HG02884 (cell line): Measurements from ENCODE around the gene TFRC.
"Not testable (repeated sequence)": the region's sequence is repeated elsewhere in the genome, so short reads cannot be mapped to it uniquely, and the experiment has no call there.

Source experiments
- ATAC-seq: cut with Tn5 transposase; IDR thresholded peaks from one replicate; pipeline ENCODE4 v1.9.1; 2021; ENCODE audit warnings: mild to moderate bottlenecking, moderate library complexity; ENCODE audit not compliant: unreplicated experiment

The TFRC gene

DNA sequence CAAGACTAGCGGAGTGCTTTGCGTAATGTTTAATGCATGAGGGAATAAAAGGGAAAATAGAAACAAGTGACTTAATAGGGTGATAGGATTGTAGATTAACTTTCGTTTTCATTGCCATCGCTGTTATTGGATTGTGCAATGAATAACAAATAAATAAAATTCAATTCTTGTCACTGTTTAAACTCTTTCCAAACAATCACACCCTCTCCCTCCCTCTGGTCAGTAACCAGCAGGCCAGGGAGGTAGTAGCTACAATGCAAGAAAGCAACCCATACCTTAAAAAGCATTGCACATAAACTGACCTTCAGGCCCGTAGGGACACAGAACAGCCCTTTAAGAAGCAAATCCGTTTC lies 705 bp upstream of the TFRC start:
- ATAC-seq, result no peak

DNA sequence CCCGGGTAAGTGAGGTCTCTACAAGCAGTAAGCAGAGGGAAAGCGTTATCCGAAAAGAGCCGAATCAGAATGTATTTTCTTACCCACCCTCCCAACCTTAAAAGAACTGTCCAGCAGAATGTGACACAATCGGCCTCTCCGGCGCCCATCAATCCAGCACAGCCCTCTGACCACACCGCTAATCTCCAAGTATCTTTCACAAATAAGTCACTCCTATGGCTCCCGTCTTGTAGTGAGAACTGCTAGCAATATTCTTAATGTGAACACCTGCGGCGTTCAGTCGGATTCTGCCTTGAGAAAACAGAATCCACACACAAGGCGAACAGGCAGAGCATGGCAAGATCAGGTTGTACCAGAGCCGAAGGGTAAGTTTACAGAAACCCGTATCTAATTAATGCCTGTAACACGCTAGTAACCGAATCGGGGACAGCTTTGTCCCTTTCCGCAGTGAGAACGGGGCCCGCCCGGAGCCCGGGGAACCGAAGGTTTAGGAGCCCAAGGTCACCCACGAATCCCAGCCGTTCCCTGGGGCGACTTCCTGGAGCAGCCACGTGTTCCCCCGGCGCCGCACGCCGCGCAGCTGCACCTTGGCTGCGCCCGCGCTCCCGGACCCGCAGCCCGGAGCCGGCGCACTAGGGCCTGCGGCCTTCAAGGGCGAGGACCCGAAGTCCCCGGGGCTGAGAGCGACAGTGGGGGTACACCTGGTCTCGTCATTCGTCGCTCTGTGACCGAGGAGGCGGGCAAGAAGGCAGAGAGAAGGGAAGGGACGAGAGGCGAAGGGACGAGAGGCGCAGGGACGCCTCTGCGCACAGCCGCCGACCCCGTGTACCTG lies 672 bp downstream of the TFRC start:
- ATAC-seq, result peak; percentile 24

DNA sequence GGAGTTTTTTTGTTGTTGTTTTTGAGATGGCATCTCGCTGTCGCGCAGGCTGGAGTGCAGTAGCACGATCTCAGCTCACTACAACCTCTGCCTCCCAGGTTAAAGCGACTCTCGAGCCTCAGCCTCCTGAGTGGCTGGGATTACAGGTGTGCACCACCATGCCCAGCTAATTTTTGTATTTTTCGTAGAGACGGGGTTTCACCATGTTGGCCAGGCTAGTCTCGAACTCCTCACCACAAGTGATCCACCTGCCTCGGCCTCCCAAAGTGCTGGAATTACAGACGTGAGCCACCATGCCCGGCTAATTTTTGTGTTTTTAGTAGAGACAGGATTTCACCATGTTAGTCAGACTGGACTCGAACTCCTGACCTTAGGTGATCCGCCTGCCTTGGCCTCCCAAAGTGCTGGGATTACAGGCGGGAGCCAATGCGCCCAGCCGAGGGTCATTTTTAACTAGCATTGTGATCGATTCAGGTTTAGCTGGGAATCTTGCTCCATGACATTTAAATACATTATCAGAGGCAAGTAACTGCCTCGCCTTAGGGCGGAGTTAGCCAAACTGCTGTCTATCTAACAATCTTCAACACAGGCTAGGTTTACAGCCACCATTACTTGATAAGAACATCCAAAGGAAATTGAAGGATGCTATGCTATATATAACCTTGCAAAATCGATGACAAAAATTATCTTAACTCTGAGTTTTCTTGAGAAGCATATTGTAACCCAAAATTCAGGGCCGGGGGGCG lies 1.6 kb downstream of the TFRC start:
- ATAC-seq, result not testable (repeated sequence)

DNA sequence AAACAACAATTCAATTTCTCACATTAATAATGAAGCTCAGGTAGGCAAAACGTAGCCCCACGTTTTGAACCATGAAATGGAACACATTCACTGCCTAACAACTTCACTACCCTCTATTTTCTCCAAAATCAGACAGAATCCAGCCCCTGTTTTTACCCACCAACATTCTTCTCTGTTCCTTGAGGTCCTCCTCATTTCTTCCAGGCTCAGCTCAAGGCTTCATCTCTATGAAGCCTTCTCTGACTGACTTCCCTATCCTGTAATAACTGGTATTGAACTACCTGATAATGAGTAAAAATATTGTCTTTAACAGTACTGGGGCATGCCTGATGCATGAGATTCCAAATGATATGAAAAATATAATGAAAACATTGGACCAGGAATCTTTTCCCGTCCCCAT lies 2.2 kb downstream of the TFRC start:
- no peak for ATAC-seq

DNA sequence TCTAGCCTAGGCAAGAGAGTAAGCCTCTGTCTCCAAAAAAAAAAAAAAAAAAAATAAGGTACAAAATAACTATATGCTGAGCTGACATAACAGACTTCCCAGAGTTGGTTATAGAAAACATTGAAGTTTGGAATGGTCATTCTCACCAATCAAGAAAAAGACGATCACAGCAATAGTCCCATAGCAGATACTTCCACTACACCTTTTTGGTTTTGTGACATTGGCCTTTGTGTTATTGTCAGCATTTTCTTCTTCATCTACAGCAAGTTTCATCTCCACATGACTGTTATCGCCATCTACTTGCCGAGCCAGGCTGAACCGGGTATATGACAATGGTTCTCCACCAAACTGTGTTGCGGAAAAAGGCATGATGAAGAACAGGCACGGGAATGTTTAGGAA lies 6.9 kb downstream of the TFRC start:
- ATAC-seq, result no peak

DNA sequence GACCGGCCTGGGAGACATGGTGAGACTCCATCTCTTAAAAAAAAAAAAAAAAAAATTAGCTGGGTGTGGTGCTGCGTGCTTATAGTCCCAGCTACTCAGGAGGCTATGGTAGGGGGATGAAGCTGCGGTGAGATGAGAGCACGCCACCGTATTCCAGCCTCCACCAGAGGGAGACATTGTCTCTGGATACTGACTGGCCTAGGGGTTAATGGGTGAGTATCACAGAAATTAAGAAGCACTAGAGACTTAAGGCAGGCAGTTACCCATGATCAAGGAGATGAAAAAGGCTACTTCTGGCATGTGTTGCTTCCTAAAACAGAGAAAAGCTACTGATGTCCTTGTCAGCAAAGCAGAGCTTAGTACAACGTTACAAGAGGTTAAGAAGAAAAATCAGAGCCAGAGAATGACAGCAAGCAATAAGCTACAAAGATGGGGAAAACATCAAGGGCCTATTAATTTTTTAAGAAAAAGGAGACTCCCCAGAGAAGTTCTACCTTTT lies 8.6 kb downstream of the TFRC start:
- ATAC-seq, result no peak

DNA sequence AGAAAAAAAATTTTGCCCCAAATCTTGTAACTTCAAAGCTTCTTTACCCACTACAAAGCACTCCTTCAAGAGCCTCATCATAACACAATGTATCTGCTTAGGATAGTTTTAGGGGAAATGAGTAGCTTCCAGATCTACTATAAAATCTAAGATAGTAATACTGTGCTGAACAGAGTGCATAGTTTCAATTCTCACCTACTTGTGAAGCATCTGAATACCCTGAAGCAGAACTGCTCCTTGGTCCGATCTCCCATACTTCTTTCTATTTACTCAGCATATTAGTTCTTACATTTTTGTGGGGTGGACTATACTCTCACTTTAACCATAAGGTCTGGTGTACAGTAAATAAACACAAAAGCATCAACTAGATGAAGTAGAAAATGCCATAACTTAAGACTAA lies 9.6 kb downstream of the TFRC start:
- ATAC-seq, result no peak

DNA sequence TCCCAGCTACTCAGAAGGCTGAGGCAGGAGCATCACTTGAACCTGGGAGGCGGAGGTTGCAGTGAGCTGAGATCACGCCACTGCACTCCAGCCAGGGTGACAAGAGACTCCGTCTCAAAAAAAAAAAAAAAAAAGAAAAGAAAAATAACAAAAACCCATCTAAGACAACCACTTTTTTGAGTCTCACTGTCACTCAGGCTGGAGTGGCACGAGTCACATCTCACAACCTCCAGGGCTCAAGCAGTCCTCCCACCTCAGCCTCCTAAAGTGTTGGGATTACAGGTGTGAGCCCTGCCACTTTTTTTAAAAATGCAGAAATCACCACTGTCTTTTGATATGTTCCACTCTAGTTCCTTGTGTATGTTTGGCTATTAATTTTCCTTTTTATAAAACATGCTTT lies 13.1 kb downstream of the TFRC start:
- not testable (repeated sequence) for ATAC-seq

DNA sequence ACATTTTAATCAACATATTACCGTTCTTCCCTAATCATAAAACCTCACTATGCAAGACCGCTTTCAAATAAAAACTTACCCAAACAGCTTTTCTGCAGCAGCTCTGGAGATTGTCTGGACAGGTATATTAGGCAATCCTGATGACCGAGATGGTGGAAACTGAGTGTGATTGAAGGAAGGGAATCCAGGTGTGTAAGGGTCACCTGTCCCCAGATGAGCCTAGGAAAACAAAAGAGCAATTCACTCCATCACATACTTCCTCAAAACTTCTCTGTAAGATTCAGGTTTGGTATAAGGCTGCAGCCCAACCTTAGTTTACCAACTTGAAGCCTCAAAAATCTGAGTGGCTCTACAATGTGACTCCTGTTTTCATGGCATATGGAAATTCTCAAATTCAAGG lies 14.5 kb downstream of the TFRC start:
- no peak for ATAC-seq

DNA sequence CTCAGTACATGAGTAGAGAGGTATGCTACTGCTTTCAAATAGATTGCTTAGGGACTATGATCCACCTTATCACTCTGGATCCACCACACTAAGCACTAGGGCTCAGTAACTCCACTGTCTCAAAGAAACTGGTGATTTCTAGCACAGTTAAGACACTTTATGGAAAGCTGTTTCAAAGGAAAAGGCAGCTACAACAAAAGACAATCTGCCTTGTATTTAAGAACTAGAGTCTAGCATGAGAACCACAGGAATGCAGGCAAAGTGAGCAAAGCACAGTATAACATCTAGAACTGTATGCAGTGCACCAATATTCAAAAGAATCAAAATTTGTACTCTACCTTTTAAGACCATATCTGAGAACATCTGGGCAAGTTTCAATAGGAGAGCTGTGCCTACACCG lies 17.9 kb downstream of the TFRC start:
- ATAC-seq, result no peak

DNA sequence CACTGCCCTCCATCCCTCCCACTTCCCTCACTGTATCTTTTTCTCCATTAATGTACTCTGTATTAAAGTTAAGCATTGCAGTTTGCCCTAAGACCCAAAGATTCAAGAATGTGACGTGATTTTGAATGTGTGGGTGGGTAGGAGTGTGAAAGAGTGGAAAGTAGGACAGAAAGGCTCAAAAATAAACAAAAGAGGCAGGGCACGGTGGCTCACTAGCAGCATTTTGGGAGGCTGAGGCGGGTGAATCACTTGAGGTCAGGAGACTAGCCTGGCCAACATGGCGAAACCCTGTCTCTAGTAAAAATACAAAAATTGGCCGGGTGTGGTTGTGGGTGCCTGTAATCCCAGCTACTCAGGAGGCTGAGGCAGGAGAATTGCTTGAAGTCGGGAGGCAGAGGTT lies 18.4 kb downstream of the TFRC start:
- no peak for ATAC-seq

DNA sequence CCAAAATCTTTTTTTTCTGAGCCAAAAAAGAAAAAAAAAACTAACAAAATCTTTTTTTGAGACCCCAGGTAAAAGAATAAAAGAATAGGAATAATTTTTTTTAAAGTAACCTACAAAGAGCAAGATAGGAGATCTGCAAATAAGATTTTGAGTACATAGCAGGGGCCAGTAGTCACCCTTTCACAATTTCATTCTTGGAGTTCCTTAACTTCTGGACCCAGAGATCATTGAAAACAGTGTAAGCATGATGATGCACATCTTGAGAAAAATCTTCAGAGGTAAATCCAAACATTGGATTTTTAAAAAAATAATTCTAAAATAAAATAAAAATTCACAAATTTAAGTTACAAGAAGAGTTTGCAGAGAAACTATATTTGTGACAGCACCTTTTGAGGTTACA lies 18.8 kb downstream of the TFRC start:
- no peak for ATAC-seq

DNA sequence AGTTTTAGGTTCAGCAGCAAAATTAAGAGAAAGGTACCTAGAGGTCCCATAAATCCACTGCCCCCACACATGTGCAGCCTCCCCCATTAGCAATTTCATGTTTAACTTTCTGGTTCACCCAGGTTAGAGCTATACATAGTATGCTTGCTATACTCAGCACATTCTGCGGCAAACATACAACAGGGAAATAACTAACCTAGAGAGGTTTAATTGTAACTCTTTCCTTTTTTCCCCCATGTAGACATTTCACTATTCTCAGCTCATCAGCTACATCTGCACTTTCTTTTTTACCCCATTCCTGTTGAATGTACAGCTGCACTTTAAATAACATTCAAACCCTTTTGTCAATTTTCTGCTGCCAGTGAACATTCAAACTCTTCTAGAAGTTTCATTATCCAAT lies 21.1 kb downstream of the TFRC start:
- no peak for ATAC-seq

DNA sequence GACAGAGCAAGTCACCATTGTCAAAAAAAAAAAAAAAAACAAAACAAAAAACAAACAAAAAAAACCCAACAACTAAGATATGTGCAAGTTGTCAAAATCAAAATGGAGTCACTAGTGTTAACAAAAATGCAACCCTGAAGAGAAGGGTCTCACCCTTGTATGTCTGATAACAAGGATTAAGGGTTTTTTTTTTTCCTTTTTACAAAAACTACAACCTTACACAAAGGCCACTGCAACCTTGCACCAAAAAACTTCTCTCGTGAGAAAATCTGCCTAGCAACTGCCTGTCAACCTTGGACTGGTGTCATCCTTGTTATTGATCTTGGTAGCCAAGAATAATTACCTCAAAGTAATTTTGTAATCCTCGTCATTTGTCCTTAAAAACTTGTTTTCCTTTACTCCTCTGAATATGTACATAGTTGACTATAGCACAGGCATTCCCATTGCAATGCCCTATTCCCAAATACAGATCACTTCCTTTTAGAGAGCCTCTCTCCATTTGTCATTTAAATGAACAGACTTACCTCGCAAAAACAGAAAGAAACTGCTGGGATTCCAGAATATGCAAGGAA lies 24.0 kb downstream of the TFRC start:
- ATAC-seq, result no peak

DNA sequence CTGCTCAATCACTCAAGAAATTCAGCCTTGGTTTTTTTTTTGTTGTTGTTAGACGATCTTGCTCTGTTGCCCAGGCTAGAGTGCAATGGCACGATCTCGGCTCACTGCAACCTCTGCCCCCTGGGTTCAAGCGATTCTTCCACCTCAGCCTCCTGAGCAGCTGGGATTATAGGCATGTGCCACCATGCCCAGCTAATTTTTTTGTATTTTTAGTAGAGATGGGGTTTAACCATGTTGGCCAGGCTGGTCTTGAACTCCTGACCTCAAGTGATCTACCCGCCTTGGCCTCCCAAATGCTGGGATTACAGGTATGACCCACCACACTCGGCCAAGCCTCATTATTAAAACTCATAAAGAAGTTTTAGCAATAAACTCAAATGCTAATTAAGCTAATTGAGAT lies 25.5 kb downstream of the TFRC start:
- ATAC-seq, result not testable (repeated sequence)

DNA sequence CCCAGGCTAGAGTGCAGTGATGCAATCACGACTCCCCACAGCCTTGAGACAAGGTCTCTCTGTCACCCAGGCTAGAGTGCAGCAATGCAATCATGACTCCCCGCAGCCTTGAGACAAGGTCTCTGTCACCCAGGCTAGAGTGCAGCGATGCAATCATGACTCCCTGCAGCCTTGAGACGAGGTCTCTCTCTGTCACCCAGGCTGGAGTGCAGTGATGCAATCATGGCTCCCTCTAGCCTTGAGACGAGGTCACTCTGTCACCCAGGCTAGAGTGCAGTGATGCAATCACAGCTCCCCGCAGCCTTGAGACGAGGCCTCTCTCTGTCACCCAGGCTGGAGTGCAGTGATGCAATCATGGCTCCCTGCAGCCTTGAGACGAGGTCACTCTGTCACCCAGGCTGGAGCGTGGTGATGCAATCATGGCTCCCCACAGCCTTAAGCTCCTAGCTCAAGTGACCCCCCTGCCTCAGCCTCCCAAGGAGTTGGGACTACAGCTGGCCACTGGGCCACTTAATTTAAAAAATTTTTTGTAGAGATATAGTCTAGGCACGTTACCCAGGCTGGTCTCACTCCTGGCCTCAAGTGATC lies 26.1 kb downstream of the TFRC start:
- no peak for ATAC-seq

DNA sequence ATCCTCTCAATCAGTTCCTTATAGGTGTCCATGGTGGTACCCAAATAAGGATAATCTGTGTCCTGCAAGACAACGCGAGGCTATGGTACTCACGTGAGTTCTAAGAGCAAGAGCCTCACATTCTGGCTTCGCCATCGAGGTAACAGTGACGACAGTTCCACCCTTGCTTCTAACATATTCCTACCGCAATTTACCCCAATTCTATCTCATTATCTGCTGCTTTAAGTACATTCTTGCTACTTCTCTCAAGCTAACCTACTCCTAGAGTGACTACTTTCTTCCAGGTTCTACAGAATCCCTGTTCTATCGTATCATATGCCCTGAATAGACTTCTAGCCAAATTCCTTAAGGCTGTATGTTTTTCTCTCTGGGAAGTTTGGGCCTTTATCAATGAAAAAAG lies 26.6 kb downstream of the TFRC start:
- ATAC-seq, result no peak

DNA sequence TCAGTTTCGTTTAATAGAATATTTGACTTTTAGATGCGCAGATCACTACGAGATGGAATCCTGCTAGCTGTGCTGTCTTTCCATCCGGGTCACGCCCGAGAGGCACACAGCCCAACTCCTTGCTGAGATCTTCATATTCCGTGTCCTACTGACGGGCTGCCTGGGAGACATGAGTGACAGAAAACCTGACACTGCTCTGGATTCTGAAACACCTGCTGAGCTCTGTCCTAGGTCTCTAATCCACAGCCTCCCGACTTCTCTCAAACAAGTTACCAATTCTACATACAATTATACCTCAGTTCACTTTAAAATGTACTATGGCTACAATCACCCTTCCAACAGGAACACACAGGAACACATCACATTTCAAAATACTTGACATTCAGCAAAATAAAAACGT lies 27.2 kb downstream of the TFRC start:
- no peak for ATAC-seq

DNA sequence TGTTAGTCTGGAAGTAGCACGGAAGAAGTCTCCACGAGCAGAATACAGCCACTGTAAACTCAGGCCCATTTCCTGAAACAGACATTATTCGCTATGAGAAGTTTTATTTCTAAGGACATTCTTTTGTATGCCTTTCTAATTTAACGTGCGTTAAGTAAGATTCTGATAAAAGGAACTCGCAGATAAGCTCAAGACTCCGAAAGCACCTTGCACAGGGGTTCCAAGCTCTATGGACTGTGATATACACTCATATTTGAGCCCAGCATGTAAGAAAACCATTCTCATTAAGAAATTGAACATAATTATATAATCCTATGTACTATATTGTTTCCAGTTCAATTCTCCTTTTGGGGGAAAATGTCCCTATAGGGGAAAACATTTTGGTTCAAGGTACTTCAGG lies 28.4 kb downstream of the TFRC start:
- ATAC-seq, result no peak

DNA sequence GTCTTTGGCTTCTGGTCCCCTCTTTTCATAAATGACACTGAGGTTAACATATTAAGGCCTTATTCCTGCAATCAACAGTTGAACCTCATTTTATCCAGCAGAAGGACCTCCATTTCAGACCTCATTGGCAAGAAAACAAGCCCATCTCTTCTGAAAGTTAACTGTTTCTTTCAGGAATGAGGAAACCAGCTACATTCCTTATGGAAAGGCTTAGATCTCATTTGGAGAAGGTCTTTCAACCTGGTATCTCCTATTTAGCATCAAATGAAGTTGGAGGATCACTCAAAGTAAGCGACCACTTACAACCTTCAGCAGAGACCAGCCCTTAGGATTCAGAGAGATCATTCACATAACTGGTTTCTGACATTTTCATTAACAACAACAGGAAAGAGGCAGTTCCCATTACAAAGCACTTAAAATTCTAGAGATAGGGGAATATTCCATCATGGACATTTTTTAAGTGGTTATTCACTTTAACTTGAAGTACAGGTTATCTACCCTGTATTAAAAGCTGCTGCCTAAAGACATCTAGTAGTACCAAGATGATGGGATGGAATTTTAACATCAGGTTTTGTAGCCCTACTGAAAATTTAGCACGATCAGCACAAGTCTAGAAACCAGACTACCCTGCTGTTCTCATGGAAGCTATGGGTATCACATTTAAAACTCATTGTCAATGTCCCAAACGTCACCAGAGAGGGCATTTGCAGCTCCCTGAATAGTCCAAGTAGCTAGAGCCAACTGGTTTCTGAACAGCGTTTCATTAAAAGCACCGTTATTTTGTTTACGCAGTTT lies 30.4 kb downstream of the TFRC start:
- ATAC-seq, result no peak

DNA sequence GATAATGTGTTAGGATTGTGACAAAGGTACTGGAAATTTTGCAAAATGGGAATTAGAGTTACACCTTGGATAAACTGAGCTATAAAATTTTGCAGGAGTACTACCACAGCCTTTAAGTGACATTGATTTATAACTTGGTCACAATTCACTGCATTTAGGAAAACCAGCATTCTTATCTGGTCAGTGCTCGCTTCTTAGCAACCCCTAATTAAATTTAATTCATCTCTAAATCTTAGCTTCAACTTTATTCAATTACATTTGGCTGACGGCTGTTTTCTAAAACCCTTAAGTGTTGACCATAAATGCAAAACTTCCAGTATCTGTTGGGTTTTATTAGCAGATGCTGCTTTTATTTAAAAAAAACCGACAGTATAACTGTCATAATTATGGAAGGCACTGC lies 31.3 kb downstream of the TFRC start:
- ATAC-seq, result no peak
